ENCODE results near the gene DEFB112. TPM values are rescaled to one million over a fixed set of nuclear protein-coding genes. Genes with fewer than 3 reads are reported as not detected.

The DEFB112 gene
- polyA plus RNA-seq, 1 donor from 2014 or later, result not detected

DNA sequence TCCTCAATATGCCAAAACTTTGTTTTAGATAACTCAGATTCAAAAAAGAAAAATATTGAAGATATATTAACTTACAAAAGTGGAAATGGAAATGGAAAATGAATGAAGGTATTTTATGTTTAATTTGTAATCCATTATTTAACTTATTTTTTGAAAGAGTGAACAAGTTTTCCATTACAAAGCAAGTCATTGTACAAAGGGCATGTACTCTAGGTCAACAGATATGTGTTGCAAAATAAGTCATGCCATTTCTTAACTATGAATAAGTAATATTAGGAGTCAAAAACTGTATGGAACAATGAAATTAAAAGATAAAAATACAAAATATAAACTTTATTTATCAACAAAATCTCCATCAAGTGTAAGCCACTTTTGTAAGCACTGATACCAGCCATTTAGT lies 54.5 kb downstream of the DEFB112 start:
- Histone ChIP-seq H3K27ac (ENCODE audit: low read length) (no peak overlapping the region), H2AFZ (ENCODE audit: low read depth, low read length) (no peak overlapping the region), H3K9me2 (ENCODE audit: insufficient read depth, low read length) (no peaks in the 10 kb centered on the region), H3K9me3 (ENCODE audit: low read length) (no peaks in the 10 kb centered on the region), H4K20me1 (ENCODE audit: insufficient read depth) (no peaks in the 10 kb centered on the region), H3F3A (ENCODE audit: insufficient read depth, low read length, poor library complexity, severe bottlenecking) (no peaks in the 10 kb centered on the region), H3K36me3 (ENCODE audit: insufficient read depth, low read length) (no peaks in the 10 kb centered on the region), H3K4me2 (ENCODE audit: low read length) (no peak overlapping the region), H3K9ac (ENCODE audit: low read length) (no peak overlapping the region), H3K4me3 (ENCODE audit: low read length) (no peak overlapping the region), H3K79me2 (replicated peaks; ENCODE audit: insufficient read depth, low read length) (no peaks in the 10 kb centered on the region), H3K27me3 (ENCODE audit: insufficient read depth, low read depth, low read length) (no peaks in the 10 kb centered on the region)
- TF ChIP-seq EZH2 (IDR thresholded peaks at IDR 0.05; ENCODE audit: borderline replicate concordance, insufficient read depth, low read length, poor library complexity, severe bottlenecking) (no peak), POLR2AphosphoS5 (IDR thresholded peaks at IDR 0.05) (no peak), SMC3 (conservative IDR thresholded peaks at IDR 0.05; ENCODE audit: poor library complexity) (no peak), EP300 (conservative IDR thresholded peaks at IDR 0.05; ENCODE audit: poor library complexity, severe bottlenecking) (no peak), TAF1 (IDR thresholded peaks at IDR 0.05; ENCODE audit: low read depth) (no peak)
- TF ChIP-seq, protein P1, sequence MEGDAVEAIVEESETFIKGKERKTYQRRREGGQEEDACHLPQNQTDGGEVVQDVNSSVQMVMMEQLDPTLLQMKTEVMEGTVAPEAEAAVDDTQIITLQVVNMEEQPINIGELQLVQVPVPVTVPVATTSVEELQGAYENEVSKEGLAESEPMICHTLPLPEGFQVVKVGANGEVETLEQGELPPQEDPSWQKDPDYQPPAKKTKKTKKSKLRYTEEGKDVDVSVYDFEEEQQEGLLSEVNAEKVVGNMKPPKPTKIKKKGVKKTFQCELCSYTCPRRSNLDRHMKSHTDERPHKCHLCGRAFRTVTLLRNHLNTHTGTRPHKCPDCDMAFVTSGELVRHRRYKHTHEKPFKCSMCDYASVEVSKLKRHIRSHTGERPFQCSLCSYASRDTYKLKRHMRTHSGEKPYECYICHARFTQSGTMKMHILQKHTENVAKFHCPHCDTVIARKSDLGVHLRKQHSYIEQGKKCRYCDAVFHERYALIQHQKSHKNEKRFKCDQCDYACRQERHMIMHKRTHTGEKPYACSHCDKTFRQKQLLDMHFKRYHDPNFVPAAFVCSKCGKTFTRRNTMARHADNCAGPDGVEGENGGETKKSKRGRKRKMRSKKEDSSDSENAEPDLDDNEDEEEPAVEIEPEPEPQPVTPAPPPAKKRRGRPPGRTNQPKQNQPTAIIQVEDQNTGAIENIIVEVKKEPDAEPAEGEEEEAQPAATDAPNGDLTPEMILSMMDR (IDR thresholded peaks at IDR 0.05; ENCODE audit: poor library complexity, severe bottlenecking), result no peak

Other genes starting within 250 kb of the DEFB112 start
- gene CRISP1, start 183.4 kb downstream of the DEFB112 start, polyA plus RNA-seq, result not detected in 2 replicates
- gene DEFB114, start 85.8 kb downstream of the DEFB112 start, polyA plus RNA-seq, result not detected in 2 replicates
- gene DEFB113, start 80.3 kb downstream of the DEFB112 start, polyA plus RNA-seq, result not detected in 2 replicates
- not detected in 2 replicates for gene DEFB110, start 27.9 kb downstream of the DEFB112 start, polyA plus RNA-seq

Measured in neural cell (in vitro differentiated cells).